GM12875 (cell line): ENCODE measurements around the gene TMEM271.

Experiments used
- H3K4me3 ChIP-seq: one replicate; pipeline ENCODE4 v1.5.1; 2011; ENCODE audit warnings: low read depth, low read length, control low read depth
- CTCF ChIP-seq: IDR thresholded peaks from 2 replicates; pipeline ENCODE4 v1.5.1; 2011; ENCODE audit warnings: low read depth, mild to moderate bottlenecking, control low read depth, inconsistent platforms, low read length, moderate library complexity, borderline replicate concordance; ENCODE audit not compliant: insufficient read depth

TMEM271 gene

GRCh38 chr4:608236-608635, 32.1 kb upstream of the TMEM271 start:
- no peak for TF ChIP-seq CTCF
- H3K4me3 ChIP-seq: no peak overlapping the region

GRCh38 chr4:605702-606425, 29.8 kb upstream of the TMEM271 start:
- H3K4me3 ChIP-seq: no peak overlapping the region

GRCh38 chr4:604131-604530, 28.0 kb upstream of the TMEM271 start:
- TF ChIP-seq CTCF: no peak
- H3K4me3 ChIP-seq: no peak overlapping the region

More at GRCh38 chr4:605702-606425, 29.8 kb upstream of the TMEM271 start:
- no peak for TF ChIP-seq CTCF

GRCh38 chr4:602559-602942, 26.5 kb upstream of the TMEM271 start:
- peak; percentile 25; the same call in 1 of the 2 replicates for TF ChIP-seq CTCF
- H3K4me3 ChIP-seq: no peak overlapping the region

- TF ChIP-seq CTCF: no peak
Observed at GRCh38 chr4:601612-602558, 25.8 kb upstream of the TMEM271 start.

GRCh38 chr4:600850-601515, 24.9 kb upstream of the TMEM271 start:
- no peak overlapping the region for H3K4me3 ChIP-seq
- TF ChIP-seq CTCF: no peak

More at GRCh38 chr4:601612-602558, 25.8 kb upstream of the TMEM271 start:
- no peak overlapping the region for H3K4me3 ChIP-seq
